Breast epithelium (tissue), 3 donors: ENCODE data around the gene ULK4.

Experiments
- POLR2A ChIP-seq: fragments of 450-650 bp; IDR thresholded peaks from one replicate; pipeline ENCODE4 v1.6.1; 2016; ENCODE audit warnings: antibody characterized with exemption, mild to moderate bottlenecking, moderate library complexity
- TF ChIP-seq, protein P1 (sequence below), 3 donors: fragments of 450-650 bp; IDR thresholded peaks; one replicate each; pipeline ENCODE4 v1.5.1; 2016 to 2017; ENCODE audit warnings: antibody characterized with exemption in 3 of 3, mild to moderate bottlenecking in 3 of 3, moderate library complexity in 3 of 3

DNA sequence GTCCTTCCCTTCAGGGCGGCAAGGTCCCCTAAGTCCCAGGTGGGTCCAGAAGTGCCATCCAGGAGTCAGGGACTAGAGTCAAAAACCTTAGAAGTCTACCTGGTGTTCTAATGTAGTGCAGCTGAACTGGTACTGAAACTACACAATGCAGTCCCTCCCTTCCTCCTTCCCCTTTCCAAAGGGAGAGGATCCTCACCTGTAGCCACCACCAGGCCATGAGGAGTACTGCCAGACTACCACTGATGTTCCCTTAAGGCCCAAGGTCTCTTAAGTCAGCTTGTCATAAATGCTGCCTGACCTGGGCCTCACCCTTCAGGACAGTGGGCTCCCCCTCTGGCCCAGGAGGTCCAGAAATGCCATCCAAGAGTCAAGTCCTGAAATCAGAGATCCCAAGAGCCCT lies 98.9 kb downstream of the ULK4 start:
- no peak for TF ChIP-seq POLR2A
- TF ChIP-seq, protein P1, sequence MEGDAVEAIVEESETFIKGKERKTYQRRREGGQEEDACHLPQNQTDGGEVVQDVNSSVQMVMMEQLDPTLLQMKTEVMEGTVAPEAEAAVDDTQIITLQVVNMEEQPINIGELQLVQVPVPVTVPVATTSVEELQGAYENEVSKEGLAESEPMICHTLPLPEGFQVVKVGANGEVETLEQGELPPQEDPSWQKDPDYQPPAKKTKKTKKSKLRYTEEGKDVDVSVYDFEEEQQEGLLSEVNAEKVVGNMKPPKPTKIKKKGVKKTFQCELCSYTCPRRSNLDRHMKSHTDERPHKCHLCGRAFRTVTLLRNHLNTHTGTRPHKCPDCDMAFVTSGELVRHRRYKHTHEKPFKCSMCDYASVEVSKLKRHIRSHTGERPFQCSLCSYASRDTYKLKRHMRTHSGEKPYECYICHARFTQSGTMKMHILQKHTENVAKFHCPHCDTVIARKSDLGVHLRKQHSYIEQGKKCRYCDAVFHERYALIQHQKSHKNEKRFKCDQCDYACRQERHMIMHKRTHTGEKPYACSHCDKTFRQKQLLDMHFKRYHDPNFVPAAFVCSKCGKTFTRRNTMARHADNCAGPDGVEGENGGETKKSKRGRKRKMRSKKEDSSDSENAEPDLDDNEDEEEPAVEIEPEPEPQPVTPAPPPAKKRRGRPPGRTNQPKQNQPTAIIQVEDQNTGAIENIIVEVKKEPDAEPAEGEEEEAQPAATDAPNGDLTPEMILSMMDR (IDR thresholded peaks at IDR 0.05), result no peak
